Stimulated activated naive CD8-positive, alpha-beta T cell treated with anti-CD3 and anti-CD28 coated beads, Interleukin-15, Interleukin-2, amounts not matched to agents 100 ng/mL and 50 ng/mL, for 24 hours (primary cell): Measurements from ENCODE around the gene MMP11.
A peak's percentile ranks its signal among the peaks of the same experiment; 100 is the strongest.

Experiments used
- H3K27ac Mint-ChIP-seq: one replicate; pipeline ENCODE4 v1.8.0; 2021; ENCODE audit warnings: mild to moderate bottlenecking, mixed read lengths
- H3K27me3 Mint-ChIP-seq: one replicate; pipeline ENCODE4 v1.8.0; 2021; ENCODE audit warnings: mixed read lengths
- H3K36me3 Mint-ChIP-seq: one replicate; pipeline ENCODE4 v1.8.0; 2021; ENCODE audit warnings: low read depth, mixed read lengths
- H3K4me1 Mint-ChIP-seq: one replicate; pipeline ENCODE4 v1.8.0; 2021; ENCODE audit warnings: low read depth, mixed read lengths
- H3K4me3 Mint-ChIP-seq: one replicate; pipeline ENCODE4 v1.8.0; 2021; ENCODE audit warnings: mild to moderate bottlenecking, mixed read lengths
- H3K9me3 Mint-ChIP-seq: one replicate; pipeline ENCODE4 v1.8.0; 2021; ENCODE audit warnings: mixed read lengths

MMP11 gene

GRCh38 chr22:23753385-23753784 is 19.3 kb upstream of the MMP11 start:
- no peaks in the 10 kb centered on the region for H3K9me3 Mint-ChIP-seq
- peaks cover 34% of the 10 kb centered on the region for H3K4me1 Mint-ChIP-seq
- H3K4me3 Mint-ChIP-seq = peak overlapping the region; percentile 26
- no peak overlapping the region for H3K27ac Mint-ChIP-seq
- no peaks in the 10 kb centered on the region for H3K27me3 Mint-ChIP-seq
- H3K36me3 Mint-ChIP-seq = no peaks in the 10 kb centered on the region

DNA sequence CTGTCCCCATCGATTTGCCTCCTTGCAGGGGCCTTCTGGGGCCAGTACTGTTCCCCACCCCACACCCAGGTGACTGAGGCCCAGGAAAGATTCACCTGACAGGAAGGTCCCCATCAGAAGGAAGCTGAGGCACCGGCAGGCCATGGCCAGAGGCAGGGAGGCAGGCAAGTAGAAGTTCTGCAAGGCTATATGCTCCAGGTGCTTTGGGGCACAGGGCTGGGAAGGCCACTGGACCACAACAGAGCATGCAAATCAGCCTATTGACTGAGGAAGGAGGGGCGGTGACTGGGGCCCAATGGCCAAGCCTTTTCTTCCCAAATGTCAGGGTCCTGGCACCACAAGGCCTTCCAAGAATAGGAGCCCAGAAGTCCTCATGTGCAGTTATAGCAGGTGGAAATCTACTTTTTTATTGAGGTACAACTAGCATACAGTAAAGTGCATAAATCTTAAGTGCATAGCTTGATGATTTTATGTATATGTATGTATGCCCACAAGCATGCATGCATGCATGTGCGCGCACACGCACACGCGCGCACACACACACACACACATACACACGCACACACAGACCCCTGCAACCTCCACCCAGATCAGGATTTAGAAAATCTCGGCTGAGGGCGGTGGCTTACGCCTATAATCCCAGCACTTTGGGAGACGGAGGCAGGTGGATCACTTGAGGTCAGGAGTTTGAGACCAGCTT is 18.3 kb upstream of the MMP11 start, which contains the start of gene VPREB3:
Gene VPREB3, minus strand, starts transcription at position 206 of the 700 bp plus-strand sequence. Its CDS starts 62 bp downstream, at position 144.
- Mint-ChIP-seq H3K27me3 (no peaks in the 10 kb centered on the region), H3K27ac (no peak within 1 kb of the TSS), H3K4me1 (peaks cover 34% of the 10 kb centered on the region), H3K36me3 (no peaks in the 10 kb centered on the region), H3K4me3 (peak within 1 kb of the TSS; percentile 39), H3K9me3 (no peaks in the 10 kb centered on the region)

- Mint-ChIP-seq H3K4me1 (peaks cover 28% of the 10 kb centered on the region), H3K4me3 (no peak overlapping the region), H3K9me3 (no peaks in the 10 kb centered on the region), H3K27ac (no peak overlapping the region), H3K36me3 (no peaks in the 10 kb centered on the region), H3K27me3 (no peaks in the 10 kb centered on the region)
Measured at GRCh38 chr22:23754980-23755636, 17.5 kb upstream of the MMP11 start.

DNA sequence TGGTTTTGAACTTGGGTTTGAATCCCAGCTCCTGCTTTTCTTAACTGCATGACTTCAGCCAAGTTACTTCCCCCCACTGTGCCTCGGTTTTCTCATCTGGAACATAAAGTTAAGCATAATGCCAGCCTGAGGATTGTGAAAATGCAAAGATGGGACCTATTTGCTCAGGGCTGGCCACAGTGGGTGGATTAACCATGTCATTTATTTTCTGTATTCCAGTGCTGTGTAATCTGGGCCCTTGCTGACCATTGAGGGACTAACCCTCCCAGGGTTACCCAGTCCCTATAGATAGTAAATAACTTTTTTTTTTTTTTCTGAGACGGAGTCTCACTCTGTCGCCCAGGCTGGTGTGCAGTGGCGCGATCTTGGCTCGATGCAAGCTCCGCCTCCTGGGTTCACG is 16.9 kb upstream of the MMP11 start:
- Mint-ChIP-seq H3K9me3 (no peaks in the 10 kb centered on the region), H3K27ac (no peak overlapping the region), H3K4me1 (peaks cover 22% of the 10 kb centered on the region), H3K36me3 (no peaks in the 10 kb centered on the region), H3K27me3 (no peaks in the 10 kb centered on the region), H3K4me3 (no peak overlapping the region)

GRCh38 chr22:23756891-23757290 is 15.8 kb upstream of the MMP11 start:
- peaks cover 19% of the 10 kb centered on the region for H3K4me1 Mint-ChIP-seq
- H3K4me3 Mint-ChIP-seq = no peak overlapping the region
- no peaks in the 10 kb centered on the region for H3K27me3 Mint-ChIP-seq
- H3K9me3 Mint-ChIP-seq = no peaks in the 10 kb centered on the region
- H3K36me3 Mint-ChIP-seq = no peaks in the 10 kb centered on the region
- H3K27ac Mint-ChIP-seq = no peak overlapping the region

DNA sequence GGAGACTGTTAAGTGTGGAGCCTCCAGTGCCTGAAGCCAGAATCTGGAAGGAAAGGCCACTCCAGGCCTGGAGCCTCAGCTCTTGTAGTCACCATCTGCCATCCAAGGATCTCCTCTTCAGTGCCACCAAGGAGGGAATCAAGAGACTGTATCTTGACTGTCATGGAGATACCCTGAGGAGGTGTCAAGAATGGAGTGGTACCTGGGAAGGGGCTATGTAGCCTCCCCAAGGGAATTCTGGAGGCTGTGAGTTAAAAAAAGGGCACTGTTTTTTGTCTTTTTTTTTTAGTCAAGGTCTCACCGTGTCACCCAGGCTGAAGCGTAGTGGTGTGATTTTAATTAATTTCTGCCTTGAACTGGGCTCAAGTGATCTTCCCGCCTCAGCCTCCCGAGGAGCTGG is 13.1 kb upstream of the MMP11 start:
- Mint-ChIP-seq H3K36me3 (peaks cover 3% of the 10 kb centered on the region), H3K27me3 (no peaks in the 10 kb centered on the region), H3K4me1 (peaks cover 31% of the 10 kb centered on the region), H3K9me3 (no peaks in the 10 kb centered on the region), H3K27ac (no peak overlapping the region), H3K4me3 (no peak overlapping the region)

GRCh38 chr22:23760056-23760455 is 12.6 kb upstream of the MMP11 start:
- no peaks in the 10 kb centered on the region for H3K27me3 Mint-ChIP-seq
- H3K9me3 Mint-ChIP-seq = no peaks in the 10 kb centered on the region
- H3K27ac Mint-ChIP-seq = no peak overlapping the region
- peaks cover 36% of the 10 kb centered on the region for H3K4me1 Mint-ChIP-seq
- H3K36me3 Mint-ChIP-seq = peaks cover 5% of the 10 kb centered on the region
- H3K4me3 Mint-ChIP-seq = no peak overlapping the region

GRCh38 chr22:23762842-23763578 is 9.6 kb upstream of the MMP11 start, which contains the start of gene C22orf15:
TSS of gene C22orf15 (plus strand) at chr22:23762990. CDS start at chr22:23763307, 317 bp downstream.
- Mint-ChIP-seq H3K4me1 (peaks cover 42% of the 10 kb centered on the region), H3K36me3 (peaks cover 13% of the 10 kb centered on the region), H3K4me3 (peak within 1 kb of the TSS; percentile 74), H3K27me3 (no peaks in the 10 kb centered on the region), H3K27ac (peak within 1 kb of the TSS; percentile 68), H3K9me3 (no peaks in the 10 kb centered on the region)

GRCh38 chr22:23763579-23763945 is 9.1 kb upstream of the MMP11 start:
- Mint-ChIP-seq H3K4me1 (peaks cover 42% of the 10 kb centered on the region), H3K9me3 (no peaks in the 10 kb centered on the region), H3K27me3 (no peaks in the 10 kb centered on the region), H3K36me3 (peaks cover 13% of the 10 kb centered on the region), H3K4me3 (peak overlapping the region; percentile 74), H3K27ac (peak overlapping the region; percentile 68)

- H3K27me3 Mint-ChIP-seq = no peaks in the 10 kb centered on the region
- peaks cover 43% of the 10 kb centered on the region for H3K4me1 Mint-ChIP-seq
- H3K9me3 Mint-ChIP-seq = no peaks in the 10 kb centered on the region
- H3K4me3 Mint-ChIP-seq = peak overlapping the region; percentile 74
- H3K36me3 Mint-ChIP-seq = peaks cover 13% of the 10 kb centered on the region
- peak overlapping the region; percentile 58 for H3K27ac Mint-ChIP-seq
Measured at GRCh38 chr22:23763954-23764353, 8.7 kb upstream of the MMP11 start.

DNA sequence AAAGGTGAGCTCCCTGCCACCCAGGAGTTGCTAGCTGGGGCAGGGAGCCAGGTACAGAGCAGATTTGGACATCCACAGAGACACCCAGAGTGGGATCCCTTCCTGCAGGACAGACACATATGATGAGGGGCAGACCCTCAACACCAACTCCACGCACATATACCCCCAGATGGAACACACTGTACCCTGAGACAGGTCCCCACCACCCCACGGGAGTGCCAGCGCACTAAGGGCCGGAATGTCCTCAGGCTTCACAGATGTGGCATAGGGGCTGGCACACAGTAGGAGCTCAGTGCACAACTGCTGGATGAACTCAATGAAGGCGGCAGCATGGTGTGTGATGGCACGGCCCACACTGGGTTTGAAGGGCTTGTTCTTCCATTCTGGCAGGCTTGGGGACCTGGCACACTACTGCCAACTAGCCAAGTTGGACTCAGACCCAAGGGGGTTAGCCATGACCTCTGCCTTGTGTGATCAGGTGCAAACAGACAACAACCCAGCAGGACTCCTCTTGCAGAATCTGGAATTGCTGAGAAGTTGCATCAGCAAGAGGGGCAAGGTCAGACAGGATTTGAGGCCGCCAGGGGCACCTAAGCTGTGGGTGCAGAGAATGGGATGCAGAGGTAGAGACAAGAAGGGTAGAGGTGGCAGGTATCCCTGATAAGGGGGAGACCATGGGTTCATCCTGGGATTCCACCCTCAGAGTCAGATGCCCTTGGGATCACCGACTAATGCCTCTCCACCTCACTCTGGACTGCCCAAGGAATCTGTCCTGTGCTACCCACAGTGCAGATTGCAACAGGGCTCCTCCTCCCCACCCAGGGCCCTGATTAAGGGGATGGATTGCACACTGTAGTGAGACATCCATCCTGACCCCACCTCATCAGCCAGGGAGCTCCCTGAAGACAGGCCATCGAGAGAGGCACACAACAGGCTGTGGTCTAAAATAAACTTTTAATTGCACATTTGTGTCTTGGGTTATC is 7.5 kb upstream of the MMP11 start:
- peak overlapping the region; percentile 45 for H3K27ac Mint-ChIP-seq
- peaks cover 51% of the 10 kb centered on the region for H3K4me1 Mint-ChIP-seq
- H3K36me3 Mint-ChIP-seq = peaks cover 13% of the 10 kb centered on the region
- peak overlapping the region; percentile 45 for H3K4me3 Mint-ChIP-seq
- H3K9me3 Mint-ChIP-seq = no peaks in the 10 kb centered on the region
- no peaks in the 10 kb centered on the region for H3K27me3 Mint-ChIP-seq

- no peaks in the 10 kb centered on the region for H3K27me3 Mint-ChIP-seq
- peak overlapping the region; percentile 72 for H3K27ac Mint-ChIP-seq
- no peaks in the 10 kb centered on the region for H3K9me3 Mint-ChIP-seq
- peak overlapping the region; percentile 86 for H3K4me3 Mint-ChIP-seq
- peaks cover 63% of the 10 kb centered on the region for H3K4me1 Mint-ChIP-seq
- peaks cover 13% of the 10 kb centered on the region for H3K36me3 Mint-ChIP-seq
Measured at GRCh38 chr22:23767303-23767672, 5.4 kb upstream of the MMP11 start.

DNA sequence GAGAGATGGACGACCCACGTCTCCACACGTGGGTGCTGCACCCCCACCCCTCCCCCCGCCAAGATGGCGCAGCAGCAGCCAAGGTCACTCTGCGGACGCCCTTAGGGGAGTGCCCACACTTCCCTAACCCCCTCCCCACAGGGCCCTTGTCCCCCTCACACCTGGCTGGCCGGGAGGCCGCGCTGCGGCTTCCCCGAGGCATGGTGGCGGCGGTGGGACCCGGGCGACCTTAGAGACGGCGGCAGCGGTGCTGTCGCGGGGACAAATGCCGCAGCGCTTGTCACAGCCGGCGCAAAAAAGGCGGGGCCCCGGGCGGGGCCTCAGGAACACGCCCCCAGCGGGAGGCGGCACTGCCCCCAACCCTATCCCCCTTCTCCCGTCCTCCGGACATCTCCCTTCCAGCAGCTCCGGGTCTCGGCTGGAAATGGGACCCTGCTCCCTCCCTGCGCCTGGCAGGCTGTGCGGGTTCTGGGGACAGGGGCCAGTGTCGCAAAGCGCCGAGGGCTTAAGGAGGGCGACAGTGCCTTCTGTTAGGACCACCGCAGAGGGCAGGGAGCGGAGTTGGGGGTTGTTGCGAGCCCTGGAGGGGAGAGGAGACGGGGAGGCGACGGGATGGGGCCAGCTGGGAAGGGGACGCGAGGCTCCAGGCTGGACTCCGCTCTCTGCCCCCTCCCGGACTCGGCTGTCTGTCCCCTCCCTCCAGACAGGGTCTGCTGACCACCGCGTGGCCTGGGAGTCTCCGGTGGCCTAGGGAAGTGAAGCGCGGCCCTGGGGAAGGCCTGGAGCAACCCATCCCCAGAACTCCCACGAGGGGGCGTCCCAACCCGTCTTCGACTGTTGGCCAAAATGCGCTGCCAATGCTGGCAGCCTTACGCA is 4.7 kb upstream of the MMP11 start, which contains the start of gene CHCHD10:
Gene CHCHD10, minus strand, starts transcription at position 300 of the 876 bp plus-strand sequence. Its CDS starts 98 bp downstream, at position 202.
- Mint-ChIP-seq H3K4me3 (peak within 1 kb of the TSS; percentile 86), H3K36me3 (peaks cover 13% of the 10 kb centered on the region), H3K27me3 (no peaks in the 10 kb centered on the region), H3K4me1 (peaks cover 59% of the 10 kb centered on the region), H3K27ac (peak within 1 kb of the TSS; percentile 76), H3K9me3 (no peaks in the 10 kb centered on the region)
